Islet precursor cell (in vitro differentiated cells): Measurements from ENCODE around the gene GFPT2.

Experiments used
- DNase-seq: peaks from one replicate; pipeline ENCODE4 v3.0.0-alpha.2; 2018

The GFPT2 gene

GRCh38 chr5:180378438-180379344 lies 25.6 kb upstream of the GFPT2 start:
- no peak for DNase-seq

GRCh38 chr5:180377556-180378197 lies 24.5 kb upstream of the GFPT2 start:
- DNase-seq, result no peak

- no peak for DNase-seq
Observed at GRCh38 chr5:180376511-180376910, 23.4 kb upstream of the GFPT2 start.

DNA sequence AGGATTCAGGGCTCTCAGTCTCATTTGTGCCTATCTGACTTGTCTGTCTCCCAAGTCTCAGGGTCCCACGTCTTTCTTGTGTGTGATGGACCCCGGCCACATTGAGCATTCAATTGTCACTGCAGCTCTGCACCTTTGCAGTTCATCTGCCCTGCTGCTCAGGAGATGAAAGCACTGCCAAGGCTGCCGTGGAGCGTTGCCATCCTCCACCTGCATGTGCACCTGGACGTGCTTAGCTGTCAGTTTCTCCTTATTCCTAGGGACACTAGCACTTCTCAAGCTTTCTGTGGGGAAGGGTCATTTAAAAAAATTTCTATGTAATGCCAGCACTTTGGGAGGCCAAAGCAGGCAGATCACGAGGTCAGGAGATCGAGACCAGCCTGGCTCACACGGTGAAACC lies 22.8 kb upstream of the GFPT2 start:
- DNase-seq, result no peak

GRCh38 chr5:180375291-180375690 lies 22.2 kb upstream of the GFPT2 start:
- no peak for DNase-seq

DNA sequence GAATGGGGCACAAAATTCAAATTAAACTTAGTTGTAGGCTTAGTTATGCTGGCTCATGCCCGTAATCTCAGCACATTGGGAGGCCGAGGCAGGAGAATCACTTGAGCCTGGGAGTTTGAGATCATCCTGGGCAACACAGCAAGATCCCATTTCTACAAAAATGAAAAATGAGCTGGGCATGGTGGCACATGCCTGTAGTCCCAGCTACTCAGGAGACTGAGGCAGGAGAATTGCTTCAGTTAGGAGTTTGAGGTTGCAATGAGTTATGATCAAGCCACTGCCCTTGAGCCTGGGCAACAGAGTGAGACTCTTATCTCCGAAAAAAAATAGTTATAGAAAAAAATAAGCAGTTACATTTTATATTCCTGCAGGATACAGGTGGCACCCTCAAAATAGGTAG lies 20.7 kb upstream of the GFPT2 start:
- DNase-seq, result no peak

- DNase-seq, result no peak
Observed at GRCh38 chr5:180373454-180373853, 20.3 kb upstream of the GFPT2 start.

DNA sequence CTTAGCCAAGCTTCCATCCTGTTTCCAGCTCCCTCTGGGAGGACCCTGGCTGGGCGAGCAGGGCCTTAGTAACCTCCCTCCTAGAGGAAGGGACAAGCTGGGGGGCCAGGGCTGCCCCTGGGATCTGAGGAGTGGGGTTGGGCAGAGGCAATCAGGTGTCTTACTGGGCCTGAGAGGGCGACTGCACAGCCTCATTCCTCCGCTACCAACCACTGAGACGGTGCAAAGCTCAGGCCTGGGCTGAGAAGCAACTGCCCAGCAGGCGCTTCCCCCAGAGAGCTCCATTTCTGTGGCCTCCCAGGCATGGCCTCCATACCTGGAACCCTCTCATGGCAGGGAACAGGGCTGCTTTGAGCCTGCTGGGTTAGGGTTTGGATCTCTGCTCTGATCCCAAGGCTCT lies 18.8 kb upstream of the GFPT2 start:
- no peak for DNase-seq

- no peak for DNase-seq
Observed at GRCh38 chr5:180370861-180371641, 17.9 kb upstream of the GFPT2 start.

DNA sequence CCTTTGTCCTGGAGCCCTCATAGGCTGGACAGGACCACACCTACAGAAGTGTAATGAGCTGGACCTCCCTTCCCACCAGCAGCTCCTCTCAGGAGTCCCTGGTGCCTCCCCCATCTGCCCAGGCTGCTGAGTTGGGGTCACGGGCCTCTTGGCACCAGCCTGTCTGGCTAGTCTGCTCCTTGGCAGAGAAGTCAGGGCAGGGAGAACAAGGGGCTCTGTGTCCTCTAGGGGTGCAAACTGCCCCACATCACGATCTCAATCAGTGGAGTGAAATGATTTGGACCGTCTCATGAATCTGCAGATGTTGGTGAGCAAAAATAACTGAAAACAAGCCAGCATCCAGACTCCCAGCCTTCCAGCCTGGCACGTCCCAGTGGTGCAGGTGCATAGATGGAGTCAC lies 14.9 kb upstream of the GFPT2 start:
- no peak for DNase-seq

DNA sequence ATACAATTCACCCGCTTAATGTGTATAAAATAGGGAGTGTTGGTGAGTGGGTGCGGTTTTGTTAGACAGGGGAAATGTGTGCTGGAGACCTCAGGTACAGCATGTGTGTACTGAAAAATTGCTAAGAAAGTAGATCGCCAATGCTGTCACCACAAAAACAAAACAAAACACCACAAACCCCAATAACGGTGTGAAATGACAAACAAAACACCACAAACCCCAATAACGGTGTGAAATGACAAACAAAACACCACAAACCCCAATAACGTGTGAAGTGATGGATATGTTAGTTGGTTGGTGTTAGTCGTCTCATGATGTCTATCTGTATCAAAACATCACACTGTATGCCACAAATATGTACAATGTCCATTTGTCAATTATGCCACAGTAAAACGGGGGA lies 14.2 kb upstream of the GFPT2 start:
- DNase-seq, result no peak

DNA sequence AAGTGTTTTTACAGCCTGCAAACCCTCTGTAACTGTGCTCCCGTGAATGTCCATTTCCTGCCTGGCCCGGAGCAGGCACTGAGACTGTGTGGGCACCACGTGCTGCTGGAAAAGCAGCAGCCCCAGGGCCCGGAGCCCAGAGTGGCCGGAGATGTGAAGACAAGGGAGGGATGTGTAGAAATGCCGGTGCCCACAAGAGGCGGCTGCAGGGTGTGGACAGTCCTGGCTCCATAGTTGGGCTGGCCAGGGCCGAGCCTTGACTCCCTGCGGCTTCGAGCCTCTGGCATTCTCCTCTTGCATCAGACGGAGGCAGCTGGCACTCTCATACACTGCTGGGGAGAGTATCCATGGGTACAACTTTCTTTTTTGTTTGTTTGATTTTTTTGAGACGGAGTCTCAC lies 13.2 kb upstream of the GFPT2 start:
- no peak for DNase-seq

DNA sequence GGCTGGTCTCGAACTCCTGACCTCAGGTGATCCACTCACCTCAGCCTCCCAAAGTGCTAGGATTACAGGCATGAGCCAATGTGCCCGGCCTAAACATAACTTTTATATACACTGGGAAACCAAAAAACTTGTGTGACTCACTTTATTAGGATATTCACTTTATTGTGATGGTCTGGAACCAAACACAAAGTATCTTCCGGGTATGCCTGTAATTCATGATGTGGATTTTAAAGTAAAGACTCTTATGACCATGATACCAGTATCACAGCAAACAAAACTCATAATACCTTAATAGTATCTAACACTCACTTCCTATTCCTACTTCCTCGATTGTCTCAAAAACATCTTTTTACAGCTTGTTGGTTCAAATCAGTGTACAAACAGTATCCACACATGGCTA lies 12.7 kb upstream of the GFPT2 start:
- no peak for DNase-seq

DNA sequence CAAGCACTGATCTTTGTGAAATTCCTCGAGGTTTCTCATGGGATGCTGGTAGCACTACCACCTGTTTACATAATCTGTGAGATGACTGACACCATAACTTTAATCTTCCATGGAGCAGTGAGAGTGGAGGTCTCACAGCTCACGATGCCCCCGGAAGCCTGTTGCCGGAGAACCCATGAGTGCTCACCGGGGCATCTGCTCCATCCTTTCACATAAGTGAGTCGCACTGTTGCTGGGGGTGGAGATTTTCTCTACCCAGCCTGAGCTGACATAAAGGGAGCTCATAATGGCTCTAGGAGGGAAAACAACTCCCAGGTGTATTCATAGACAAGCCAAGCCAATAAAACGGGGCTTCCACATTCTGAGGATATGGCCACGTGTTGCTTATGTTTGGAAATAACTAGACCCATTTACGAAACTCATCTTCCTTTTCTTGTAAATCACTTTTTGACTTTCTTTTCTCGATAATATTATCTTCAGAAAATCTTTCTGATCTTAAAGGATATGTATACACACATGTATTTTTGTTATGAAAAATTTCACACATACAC lies 11.2 kb upstream of the GFPT2 start:
- DNase-seq, result no peak

DNA sequence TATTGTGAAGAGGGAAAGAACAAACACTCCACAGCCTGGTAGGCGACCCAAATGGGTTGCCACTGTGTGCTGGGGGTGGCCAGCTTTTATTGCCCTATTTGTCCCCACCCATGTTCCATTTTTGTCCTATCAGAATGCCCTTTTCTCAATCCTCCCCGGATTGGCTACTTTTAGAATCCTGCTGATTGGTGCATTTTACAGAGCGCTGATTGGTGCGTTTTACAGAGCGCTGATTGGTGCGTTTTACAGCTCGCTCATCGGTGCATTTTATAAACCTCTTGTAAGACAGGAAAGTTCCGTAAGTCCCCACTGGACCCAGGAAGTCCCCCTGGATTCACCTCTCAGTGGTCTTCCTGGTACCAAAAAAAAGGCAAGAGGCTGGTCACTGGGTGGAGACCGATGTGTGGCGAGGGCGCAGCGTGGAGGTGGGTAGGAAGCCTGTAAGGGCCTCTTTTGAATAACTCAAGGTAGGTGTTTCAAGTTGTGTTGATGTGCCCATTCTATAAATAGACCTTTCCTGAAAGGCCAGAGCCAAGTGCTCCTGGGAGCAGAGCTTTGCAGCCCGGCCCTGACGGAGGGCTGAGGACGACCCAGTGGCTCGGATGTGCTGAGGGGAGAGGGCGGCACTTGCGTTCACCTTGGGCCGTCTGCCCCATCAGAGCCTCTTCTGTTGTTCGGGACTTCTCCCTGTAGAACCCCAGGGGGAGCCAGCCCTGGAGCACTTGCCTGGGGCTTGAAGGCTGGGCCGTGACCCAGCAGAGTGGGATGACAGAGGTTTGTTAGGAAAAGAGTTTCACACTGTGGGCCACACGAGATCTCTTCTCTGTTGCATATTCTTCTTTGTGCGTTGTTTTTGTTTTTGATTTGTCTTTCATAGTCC lies 7.2 kb upstream of the GFPT2 start:
- DNase-seq, result no peak

DNA sequence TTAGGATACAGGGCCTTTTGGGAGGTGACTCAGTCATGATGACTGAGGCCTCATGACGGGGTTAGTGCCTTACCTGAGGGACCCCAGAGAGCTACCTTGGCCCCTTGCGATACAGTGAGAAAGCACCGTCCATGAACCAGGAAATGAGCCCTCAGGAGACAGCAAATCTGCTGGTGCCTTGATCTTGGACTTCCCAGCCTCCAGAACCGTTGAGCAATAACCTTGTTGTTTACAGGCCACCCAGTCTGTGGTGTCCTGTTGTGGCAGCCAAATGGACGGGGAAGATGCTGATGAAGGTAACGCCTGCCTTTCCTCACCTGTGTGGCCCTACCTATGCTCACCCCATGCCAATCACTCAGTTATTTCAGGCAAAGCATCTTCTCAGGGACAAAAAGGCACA lies 5.6 kb upstream of the GFPT2 start:
- no peak for DNase-seq

DNA sequence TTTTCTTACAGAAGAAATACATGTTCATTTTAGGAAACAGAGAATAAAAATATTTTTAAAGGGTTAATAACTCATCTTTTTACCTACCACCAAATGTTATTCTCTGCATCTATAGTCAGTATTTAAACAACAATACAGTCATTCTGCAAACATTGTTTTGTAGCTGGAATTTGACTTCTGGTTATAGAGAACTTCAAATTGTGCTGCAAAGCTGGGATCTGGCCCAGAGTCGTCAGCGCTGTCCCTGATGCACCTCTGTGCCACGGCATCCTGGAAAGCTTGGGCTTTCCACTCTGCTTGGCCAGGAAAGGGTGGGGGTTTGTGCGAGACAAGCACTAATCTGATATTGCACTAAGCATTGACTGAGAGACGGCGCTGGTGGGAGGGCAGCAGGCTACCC lies 5.0 kb upstream of the GFPT2 start:
- no peak for DNase-seq

GRCh38 chr5:180354966-180355365 lies 1.8 kb upstream of the GFPT2 start:
- DNase-seq, result no peak

- DNase-seq, result no peak
Observed at GRCh38 chr5:180353980-180354452, 880 bp upstream of the GFPT2 start.

DNA sequence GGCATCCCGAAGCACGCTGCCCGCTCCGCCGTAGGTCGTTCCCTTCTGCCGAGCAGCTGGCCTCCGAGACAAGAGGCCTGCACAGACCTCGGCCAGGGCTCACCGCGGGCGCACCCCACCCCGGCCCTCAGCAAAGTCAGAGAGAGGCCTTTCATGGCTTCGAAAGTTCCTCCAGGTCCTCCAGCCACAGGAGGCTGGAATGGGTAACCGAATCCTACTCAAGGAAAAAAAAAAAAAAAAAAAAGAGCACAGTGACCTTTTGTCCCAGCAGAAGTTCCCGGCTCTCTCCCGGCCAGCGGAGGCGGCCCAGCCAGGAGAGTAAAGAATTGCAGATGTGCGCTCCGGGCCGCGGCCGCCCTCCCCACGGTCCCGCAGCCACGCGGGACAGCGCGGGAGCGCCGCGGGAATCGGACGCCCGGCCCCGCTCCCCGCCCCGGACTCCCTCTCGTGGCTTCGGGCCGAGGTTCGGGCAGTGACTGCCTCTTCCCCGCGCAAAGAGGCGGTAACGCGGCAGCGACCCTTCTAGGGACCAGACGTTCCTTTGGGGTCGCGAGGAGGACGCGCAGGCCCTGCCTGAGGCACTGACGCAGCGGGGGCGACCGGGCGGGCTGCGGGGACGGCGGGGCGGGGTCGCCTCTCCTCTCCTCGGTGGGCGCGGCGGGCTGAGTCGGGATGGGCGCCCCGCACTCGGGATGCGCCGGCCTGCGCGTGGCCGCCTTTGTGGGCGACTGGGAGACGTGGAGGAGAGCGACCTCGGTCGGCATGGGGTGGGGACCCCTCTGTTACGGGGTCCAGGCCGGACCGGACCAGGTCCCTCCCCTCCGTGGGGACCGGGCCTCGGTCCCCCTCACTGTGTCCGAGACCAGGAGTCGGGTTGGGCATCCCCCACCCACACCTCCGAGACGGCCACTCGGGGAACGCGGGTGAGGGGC lies 754 bp downstream of the GFPT2 start:
- DNase-seq, result no peak
